Calu3 (cell line): ENCODE data around the gene CLBA1. TPM values are rescaled to one million over a fixed set of nuclear protein-coding genes. Genes with fewer than 3 reads are reported as not detected.

Source experiments
- BruUV-seq: library from RNA; stranded (reverse); fragments of 400-500 nt; replicated peaks from 2 replicates; lab custom pipeline; 2021; lab: Mats Ljungman, UMichigan
- CTCF ChIA-PET: fragments of 300-600 bp; sonication (Branson Sonifier 250); formaldehyde crosslinking; loops from one replicate; lab custom pipeline; 2022; ENCODE audit warnings: antibody characterized with exemption; lab: Charles Lee
- DNase-seq: peaks from one replicate; pipeline ENCODE4 v3.0.0; 2022
- H3K27ac Mint-ChIP-seq: one replicate; pipeline ENCODE4 v1.8.0; 2022; ENCODE audit warnings: mixed read lengths; ENCODE audit not compliant: unreplicated experiment
- H3K27me3 Mint-ChIP-seq: one replicate; pipeline ENCODE4 v1.8.0; 2022; ENCODE audit warnings: mixed read lengths; ENCODE audit not compliant: unreplicated experiment
- H3K36me3 Mint-ChIP-seq: one replicate; pipeline ENCODE4 v1.8.0; 2022; ENCODE audit warnings: mild to moderate bottlenecking, moderate library complexity, mixed read lengths; ENCODE audit not compliant: insufficient read depth, unreplicated experiment
- H3K4me1 Mint-ChIP-seq: one replicate; pipeline ENCODE4 v1.8.0; 2022; ENCODE audit warnings: mild to moderate bottlenecking, low read depth, mixed read lengths; ENCODE audit not compliant: unreplicated experiment
- H3K4me3 Mint-ChIP-seq: one replicate; pipeline ENCODE4 v1.8.0; 2022; ENCODE audit warnings: mild to moderate bottlenecking, low read depth, moderate library complexity, mixed read lengths; ENCODE audit not compliant: unreplicated experiment
- H3K9me3 Mint-ChIP-seq: one replicate; pipeline ENCODE4 v1.8.0; 2022; ENCODE audit warnings: low read depth, mixed read lengths; ENCODE audit not compliant: unreplicated experiment
- intact Hi-C: fragments of 100-400 bp; cut with micrococcal nuclease; formaldehyde crosslinking; loops from one replicate; pipeline ENCODE4 v1.10.0; 2022; ENCODE audit not compliant: unreplicated experiment
- total RNA-seq: library from RNA; stranded (reverse); gene quantifications from 2 replicates; pipeline ENCODE4 v1.2.3, GENCODE V29; 2022
- TF ChIP-seq, protein P1 (sequence below): fragments of 200-600 bp; IDR thresholded peaks from one replicate; pipeline ENCODE4 v1.8.0; 2022; ENCODE audit warnings: antibody characterized with exemption; ENCODE audit not compliant: unreplicated experiment

The CLBA1 gene
- total RNA-seq, 1 experiment from 2014 or later, result 12.8 TPM

DNA sequence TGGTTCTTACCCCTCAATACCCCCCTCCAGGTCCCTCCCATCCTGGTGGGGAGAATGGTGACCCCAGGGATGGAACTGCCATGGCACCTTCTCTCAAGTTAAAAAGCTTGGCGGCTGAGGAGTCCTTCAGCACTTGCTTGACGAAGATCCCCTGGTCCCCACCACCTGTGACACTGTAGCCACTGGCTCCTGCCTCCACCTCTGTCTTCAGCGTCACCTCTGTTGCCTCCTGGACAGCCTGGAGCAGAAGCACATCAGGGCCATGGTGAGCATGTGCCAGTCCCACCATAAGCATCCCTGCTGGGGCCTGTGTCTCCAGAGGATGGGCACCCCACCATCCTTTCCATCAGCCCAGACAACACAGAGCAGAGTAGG is 30.2 kb upstream of the CLBA1 start:
- Mint-ChIP-seq H3K9me3 (peaks cover 6% of the 10 kb centered on the region), H3K27me3 (no peaks in the 10 kb centered on the region), H3K27ac (no peak overlapping the region), H3K4me1 (peaks cover 8% of the 10 kb centered on the region), H3K4me3 (no peak overlapping the region), H3K36me3 (peaks cover 18% of the 10 kb centered on the region)
- TF ChIP-seq, protein P1, sequence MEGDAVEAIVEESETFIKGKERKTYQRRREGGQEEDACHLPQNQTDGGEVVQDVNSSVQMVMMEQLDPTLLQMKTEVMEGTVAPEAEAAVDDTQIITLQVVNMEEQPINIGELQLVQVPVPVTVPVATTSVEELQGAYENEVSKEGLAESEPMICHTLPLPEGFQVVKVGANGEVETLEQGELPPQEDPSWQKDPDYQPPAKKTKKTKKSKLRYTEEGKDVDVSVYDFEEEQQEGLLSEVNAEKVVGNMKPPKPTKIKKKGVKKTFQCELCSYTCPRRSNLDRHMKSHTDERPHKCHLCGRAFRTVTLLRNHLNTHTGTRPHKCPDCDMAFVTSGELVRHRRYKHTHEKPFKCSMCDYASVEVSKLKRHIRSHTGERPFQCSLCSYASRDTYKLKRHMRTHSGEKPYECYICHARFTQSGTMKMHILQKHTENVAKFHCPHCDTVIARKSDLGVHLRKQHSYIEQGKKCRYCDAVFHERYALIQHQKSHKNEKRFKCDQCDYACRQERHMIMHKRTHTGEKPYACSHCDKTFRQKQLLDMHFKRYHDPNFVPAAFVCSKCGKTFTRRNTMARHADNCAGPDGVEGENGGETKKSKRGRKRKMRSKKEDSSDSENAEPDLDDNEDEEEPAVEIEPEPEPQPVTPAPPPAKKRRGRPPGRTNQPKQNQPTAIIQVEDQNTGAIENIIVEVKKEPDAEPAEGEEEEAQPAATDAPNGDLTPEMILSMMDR, result no peak
- CTCF ChIA-PET, result no interaction called here
- BruUV-seq, result no TSS peak
- DNase-seq, result no peak
- intact Hi-C loops, result no loop called here

DNA sequence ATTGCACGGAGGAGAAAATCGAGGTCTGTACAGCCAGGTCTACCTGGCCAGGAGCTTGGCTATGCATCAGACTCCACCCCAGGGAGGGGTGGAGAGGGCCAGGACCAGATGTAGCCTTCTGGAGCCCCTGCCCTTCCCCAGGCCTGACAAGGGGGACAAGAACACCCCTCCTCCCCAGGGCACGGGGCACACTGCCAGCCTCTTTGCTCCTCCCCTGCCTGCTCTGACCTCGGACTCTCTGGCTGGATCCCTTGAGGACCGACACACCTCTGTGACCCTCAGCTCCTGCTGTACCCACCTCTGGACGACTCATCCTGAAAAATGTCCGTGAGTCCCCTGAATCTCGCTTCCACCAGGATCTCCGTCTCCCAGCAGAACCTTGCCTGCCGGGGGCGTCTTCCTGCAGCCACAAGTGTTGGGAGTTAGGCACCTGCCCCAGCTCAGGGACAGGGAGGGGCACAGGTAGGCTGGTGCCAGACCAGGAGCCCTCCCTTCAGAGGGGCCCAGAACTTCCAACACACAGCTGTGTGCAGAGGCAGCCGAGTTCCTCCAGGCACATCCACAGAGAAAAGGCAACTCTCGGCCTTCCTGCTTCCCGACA is 29.2 kb upstream of the CLBA1 start:
- CTCF ChIA-PET, result no interaction called here

DNA sequence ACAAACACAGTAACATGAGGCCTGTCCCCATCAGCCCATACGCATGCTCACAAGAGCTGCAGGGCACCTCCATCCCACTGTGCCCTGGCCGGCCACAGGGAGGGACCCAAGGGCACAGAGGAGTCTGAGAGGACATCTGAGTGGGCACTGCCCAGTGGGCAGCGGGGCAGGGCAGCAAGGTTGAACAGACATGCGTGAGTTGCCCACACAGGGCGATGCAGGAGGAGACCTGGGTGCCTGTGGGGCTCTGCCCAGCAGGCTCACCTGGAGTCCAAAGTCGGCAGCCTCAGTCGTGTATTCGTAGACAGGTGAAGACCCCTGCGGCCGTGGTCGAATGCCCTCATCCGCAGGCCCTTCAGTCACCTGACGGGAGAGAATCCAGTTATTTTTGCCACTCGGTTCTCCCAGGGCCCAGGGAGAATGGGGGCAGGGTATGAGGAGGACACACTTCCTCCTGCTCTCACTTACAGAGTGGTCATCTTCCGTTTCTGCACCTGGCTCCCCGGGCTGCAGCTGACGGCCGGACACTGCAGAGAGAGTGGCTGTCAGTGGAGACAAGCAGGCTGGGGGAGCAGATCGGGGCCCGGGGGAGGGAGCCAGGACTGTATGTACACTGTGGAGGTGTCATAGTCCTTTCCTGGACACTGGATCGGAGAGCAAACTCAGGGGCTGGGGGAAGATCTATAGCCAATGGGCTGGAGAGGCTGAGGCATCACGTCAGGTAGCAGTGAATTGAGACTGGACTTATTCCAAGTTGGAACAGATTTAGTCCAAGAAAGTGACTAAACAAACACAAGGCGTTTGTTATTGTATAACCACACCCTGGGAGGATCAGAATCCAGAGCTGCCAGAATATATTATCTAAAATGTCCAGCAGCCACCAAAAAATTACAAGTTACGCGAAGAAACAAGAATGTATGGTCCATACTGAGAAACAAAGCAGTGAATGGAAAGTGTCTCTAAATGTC is 28.2 kb upstream of the CLBA1 start:
- BruUV-seq, result no TSS peak
- Mint-ChIP-seq H3K27me3 (no peaks in the 10 kb centered on the region), H3K4me3 (no peak overlapping the region), H3K4me1 (peaks cover 8% of the 10 kb centered on the region), H3K9me3 (peaks cover 6% of the 10 kb centered on the region), H3K36me3 (peaks cover 13% of the 10 kb centered on the region), H3K27ac (peak overlapping the region; percentile 35)
- CTCF ChIA-PET, result no interaction called here
- TF ChIP-seq, protein P1, result no peak
- intact Hi-C loops, result no loop called here
- DNase-seq, result no peak

More for the DNA sequence above, 29.2 kb upstream of the CLBA1 start:
- TF ChIP-seq, protein P1, result no peak
- Mint-ChIP-seq H3K9me3 (peaks cover 6% of the 10 kb centered on the region), H3K4me3 (no peak overlapping the region), H3K36me3 (peaks cover 18% of the 10 kb centered on the region), H3K27me3 (no peaks in the 10 kb centered on the region), H3K4me1 (peaks cover 8% of the 10 kb centered on the region), H3K27ac (no peak overlapping the region)
- no peak for DNase-seq
- intact Hi-C loops, result no loop called here
- BruUV-seq, result no TSS peak

DNA sequence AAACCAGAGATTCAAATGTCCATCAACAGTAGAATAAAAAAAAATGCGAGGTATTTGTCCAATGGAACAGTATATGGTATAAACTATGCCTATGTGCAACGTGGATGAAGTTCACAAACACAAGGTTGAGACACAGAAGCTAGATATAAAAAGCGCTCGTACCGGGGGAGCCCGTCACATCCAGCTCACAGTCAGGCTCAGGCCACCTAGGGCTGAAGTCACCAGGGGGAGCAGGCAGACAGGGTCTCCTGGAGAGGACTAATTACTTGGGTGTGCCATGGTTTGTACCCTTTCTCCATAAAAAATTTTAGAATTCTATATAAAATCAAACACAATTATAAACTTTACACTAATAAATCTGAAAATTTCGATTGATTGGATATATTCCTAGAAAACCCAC is 21.0 kb upstream of the CLBA1 start:
- H3K36me3 Mint-ChIP-seq, result peaks cover 34% of the 10 kb centered on the region
- DNase-seq, result no peak
- intact Hi-C loops, result no loop called here
- no peaks in the 10 kb centered on the region for H3K27me3 Mint-ChIP-seq
- H3K4me1 Mint-ChIP-seq, result peaks cover 9% of the 10 kb centered on the region
- no peak overlapping the region for H3K4me3 Mint-ChIP-seq
- BruUV-seq, result no TSS peak
- CTCF ChIA-PET, result interaction anchor here (1.0 kb wide), 1 partner anchor 9 kb away, joined by 3 read pairs; no protein-coding TSS in a partner anchor
- no peaks in the 10 kb centered on the region for H3K9me3 Mint-ChIP-seq
- TF ChIP-seq, protein P1, result no peak
- H3K27ac Mint-ChIP-seq, result no peak overlapping the region
